ENCODE data around the gene AKAP13. TPM values are rescaled to one million over a fixed set of nuclear protein-coding genes. Genes with fewer than 3 reads are reported as not detected.

AKAP13 gene
- polyA plus RNA-seq, 2 donors = 27.6 to 35.7 TPM

GRCh38 chr15:85555875-85556617 lies 175.6 kb downstream of the AKAP13 start:
- 83 to 85% methylated on average over 5 of the region's 5 CpGs for whole genome bisulfite sequencing, 2 donors
- H3K4me3 ChIP-seq (ENCODE audit: low read depth in 1 of 2, low read length in 2 of 2) = no peak overlapping the region
- H3K9me3 ChIP-seq (ENCODE audit: control insufficient read depth in 2 of 2, insufficient read depth in 1 of 2, low read depth in 1 of 2, low read length in 1 of 2) = no peaks in the 10 kb centered on the region
- peaks cover 0 to 4% of the 10 kb centered on the region in 2 donors for H3K36me3 ChIP-seq (ENCODE audit: control insufficient read depth in 2 of 2, insufficient read depth in 2 of 2, low read length in 1 of 2)
- H3K27ac ChIP-seq (ENCODE audit: low read depth in 2 of 2, low read length in 1 of 2) = no peak overlapping the region
- no peaks in the 10 kb centered on the region for H3K27me3 ChIP-seq (ENCODE audit: control insufficient read depth in 1 of 2, insufficient read depth in 2 of 2, low read length in 2 of 2)
- no peaks in the 10 kb centered on the region for H3K4me1 ChIP-seq (ENCODE audit: control insufficient read depth in 2 of 2, insufficient read depth in 2 of 2, low read length in 1 of 2)

DNA sequence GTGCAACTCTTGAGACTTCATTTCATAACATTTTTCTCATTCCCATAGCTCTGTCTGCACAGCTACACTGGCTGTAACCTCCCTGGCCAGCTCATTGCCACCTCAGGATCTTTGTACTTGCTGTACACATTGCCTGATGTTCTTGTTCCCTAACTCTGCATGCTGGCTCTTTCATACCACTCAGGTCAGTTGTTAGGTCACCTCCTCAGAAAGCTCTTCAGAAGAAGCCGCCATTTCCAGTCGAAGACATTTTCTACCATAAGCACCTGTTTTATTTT lies 176.2 kb downstream of the AKAP13 start:
- H3K27ac ChIP-seq (ENCODE audit: low read depth in 2 of 2, low read length in 1 of 2) = no peak overlapping the region
- WGBS, 2 donors = 93 to 99% methylated on average over 2 of the region's 2 CpGs
- H3K4me1 ChIP-seq (ENCODE audit: control insufficient read depth in 2 of 2, insufficient read depth in 2 of 2, low read length in 1 of 2) = no peaks in the 10 kb centered on the region
- H3K4me3 ChIP-seq (ENCODE audit: low read depth in 1 of 2, low read length in 2 of 2) = no peak overlapping the region
- H3K36me3 ChIP-seq (ENCODE audit: control insufficient read depth in 2 of 2, insufficient read depth in 2 of 2, low read length in 1 of 2) = peaks cover 0 to 4% of the 10 kb centered on the region in 2 donors
- no peaks in the 10 kb centered on the region for H3K27me3 ChIP-seq (ENCODE audit: control insufficient read depth in 1 of 2, insufficient read depth in 2 of 2, low read length in 2 of 2)
- H3K9me3 ChIP-seq (ENCODE audit: control insufficient read depth in 2 of 2, insufficient read depth in 1 of 2, low read depth in 1 of 2, low read length in 1 of 2) = no peaks in the 10 kb centered on the region

DNA sequence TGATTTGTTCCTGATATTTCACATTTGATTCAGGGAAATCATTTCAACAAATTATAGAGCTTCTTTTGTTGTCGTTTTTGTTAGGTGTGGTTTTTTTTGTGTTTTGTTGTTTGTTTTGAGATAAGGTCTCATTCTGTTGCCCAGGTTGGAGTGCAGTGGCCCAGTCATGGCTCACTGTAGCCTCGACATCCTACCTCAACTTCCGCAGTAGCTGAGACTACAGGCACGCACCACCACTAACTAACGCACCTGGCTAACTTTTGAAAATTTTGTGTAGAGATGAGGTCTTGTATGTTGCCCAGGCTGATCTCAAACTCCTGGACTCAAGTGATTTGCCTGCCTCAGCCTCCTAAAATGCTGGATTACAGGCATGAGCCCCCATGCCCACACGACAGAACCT lies 177.0 kb downstream of the AKAP13 start:
- Histone ChIP-seq H3K4me1 (ENCODE audit: control insufficient read depth in 2 of 2, insufficient read depth in 2 of 2, low read length in 1 of 2) (no peaks in the 10 kb centered on the region), H3K9me3 (ENCODE audit: control insufficient read depth in 2 of 2, insufficient read depth in 1 of 2, low read depth in 1 of 2, low read length in 1 of 2) (no peaks in the 10 kb centered on the region), H3K27me3 (ENCODE audit: control insufficient read depth in 1 of 2, insufficient read depth in 2 of 2, low read length in 2 of 2) (no peaks in the 10 kb centered on the region), H3K27ac (ENCODE audit: low read depth in 2 of 2, low read length in 1 of 2) (no peak overlapping the region), H3K4me3 (ENCODE audit: low read depth in 1 of 2, low read length in 2 of 2) (no peak overlapping the region), H3K36me3 (ENCODE audit: control insufficient read depth in 2 of 2, insufficient read depth in 2 of 2, low read length in 1 of 2) (peaks cover 0 to 4% of the 10 kb centered on the region in 2 donors)
- WGBS, 2 donors = 76 to 93% methylated on average over 6 of the region's 6 CpGs

DNA sequence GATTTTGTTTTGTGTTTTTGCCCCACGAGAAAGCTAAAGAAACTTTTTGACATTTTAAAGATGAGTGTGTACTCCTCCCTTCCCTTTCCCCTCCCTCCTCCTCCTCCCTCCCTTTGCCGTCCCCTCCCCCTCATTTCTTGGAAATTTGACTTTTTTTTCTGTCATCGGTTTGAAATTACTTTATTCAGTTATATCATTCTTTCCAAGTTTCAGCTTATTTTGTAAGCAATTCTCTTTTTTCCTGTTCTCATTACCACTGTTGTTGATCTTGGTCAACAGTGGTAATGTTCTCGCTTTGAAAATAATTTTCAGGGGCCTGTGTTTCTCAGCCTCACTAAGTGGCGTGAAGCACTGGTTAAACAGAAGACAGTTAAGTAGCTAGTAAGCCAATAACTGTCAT lies 178.4 kb downstream of the AKAP13 start:
- Histone ChIP-seq H3K4me3 (ENCODE audit: low read depth in 1 of 2, low read length in 2 of 2) (no peak overlapping the region), H3K36me3 (ENCODE audit: control insufficient read depth in 2 of 2, insufficient read depth in 2 of 2, low read length in 1 of 2) (peaks cover 0 to 2% of the 10 kb centered on the region in 2 donors), H3K4me1 (ENCODE audit: control insufficient read depth in 2 of 2, insufficient read depth in 2 of 2, low read length in 1 of 2) (no peaks in the 10 kb centered on the region), H3K9me3 (ENCODE audit: control insufficient read depth in 2 of 2, insufficient read depth in 1 of 2, low read depth in 1 of 2, low read length in 1 of 2) (no peaks in the 10 kb centered on the region), H3K27me3 (ENCODE audit: control insufficient read depth in 1 of 2, insufficient read depth in 2 of 2, low read length in 2 of 2) (no peaks in the 10 kb centered on the region), H3K27ac (ENCODE audit: low read depth in 2 of 2, low read length in 1 of 2) (no peak overlapping the region)
- WGBS, 2 donors = 62 to 67% methylated on average over 5 of the region's 5 CpGs

DNA sequence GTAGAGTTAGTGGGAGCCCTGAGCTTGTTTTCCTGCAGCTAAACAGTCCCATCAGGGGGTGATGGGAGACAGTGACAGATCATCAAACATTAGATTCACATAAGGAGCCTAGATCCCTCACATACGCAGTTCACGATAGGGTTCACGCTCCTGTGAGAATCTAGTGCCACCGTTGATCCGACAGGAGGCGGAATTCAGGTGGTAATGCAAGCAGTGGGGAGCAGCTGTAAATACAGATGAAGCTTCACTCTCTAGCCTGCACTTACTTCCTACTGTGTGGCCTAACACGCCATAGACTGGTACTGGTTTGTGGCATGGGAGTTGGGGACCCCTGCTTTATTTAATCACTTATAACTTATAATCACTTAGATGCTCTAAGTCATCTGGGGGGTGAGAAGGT lies 179.1 kb downstream of the AKAP13 start:
- Histone ChIP-seq H3K4me1 (ENCODE audit: control insufficient read depth in 2 of 2, insufficient read depth in 2 of 2, low read length in 1 of 2) (no peaks in the 10 kb centered on the region), H3K4me3 (ENCODE audit: low read depth in 1 of 2, low read length in 2 of 2) (no peak overlapping the region), H3K9me3 (ENCODE audit: control insufficient read depth in 2 of 2, insufficient read depth in 1 of 2, low read depth in 1 of 2, low read length in 1 of 2) (no peaks in the 10 kb centered on the region), H3K27ac (ENCODE audit: low read depth in 2 of 2, low read length in 1 of 2) (peak overlapping the region in 1 of 2 donors; percentile 13), H3K36me3 (ENCODE audit: control insufficient read depth in 2 of 2, insufficient read depth in 2 of 2, low read length in 1 of 2) (peaks cover 0 to 2% of the 10 kb centered on the region in 2 donors), H3K27me3 (ENCODE audit: control insufficient read depth in 1 of 2, insufficient read depth in 2 of 2, low read length in 2 of 2) (no peaks in the 10 kb centered on the region)
- 88 to 92% methylated on average over 7 of the region's 7 CpGs for WGBS, 2 donors

DNA sequence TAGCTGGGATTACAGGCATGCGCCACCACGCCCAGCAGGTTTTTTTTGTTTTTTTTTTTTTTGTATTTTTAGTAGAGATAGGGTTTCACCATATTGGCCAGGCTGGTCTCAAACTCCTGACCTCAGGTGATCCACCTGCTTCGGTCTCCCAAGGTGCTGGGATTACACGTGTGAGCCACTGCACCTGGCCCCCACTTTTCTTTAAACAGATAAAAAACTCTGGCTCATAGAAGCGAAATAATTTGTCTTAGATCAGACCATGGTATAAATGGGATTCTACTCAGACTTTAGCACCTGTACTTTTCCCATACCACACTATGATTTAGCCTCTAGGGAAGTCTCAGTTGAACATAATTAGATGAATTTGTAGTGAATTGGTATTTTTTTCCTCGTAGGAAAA lies 182.4 kb downstream of the AKAP13 start:
- H3K27me3 ChIP-seq (ENCODE audit: control insufficient read depth in 1 of 2, insufficient read depth in 2 of 2, low read length in 2 of 2) = no peaks in the 10 kb centered on the region
- 86 to 95% methylated on average over 6 of the region's 6 CpGs for WGBS, 2 donors
- H3K9me3 ChIP-seq (ENCODE audit: control insufficient read depth in 2 of 2, insufficient read depth in 1 of 2, low read depth in 1 of 2, low read length in 1 of 2) = no peaks in the 10 kb centered on the region
- no peaks in the 10 kb centered on the region for H3K4me1 ChIP-seq (ENCODE audit: control insufficient read depth in 2 of 2, insufficient read depth in 2 of 2, low read length in 1 of 2)
- H3K36me3 ChIP-seq (ENCODE audit: control insufficient read depth in 2 of 2, insufficient read depth in 2 of 2, low read length in 1 of 2) = no peaks in the 10 kb centered on the region
- H3K27ac ChIP-seq (ENCODE audit: low read depth in 2 of 2, low read length in 1 of 2) = no peak overlapping the region
- H3K4me3 ChIP-seq (ENCODE audit: low read depth in 1 of 2, low read length in 2 of 2) = no peak overlapping the region

GRCh38 chr15:85563328-85563727 lies 182.9 kb downstream of the AKAP13 start:
- H3K4me3 ChIP-seq (ENCODE audit: low read depth in 1 of 2, low read length in 2 of 2) = no peak overlapping the region
- no peaks in the 10 kb centered on the region for H3K27me3 ChIP-seq (ENCODE audit: control insufficient read depth in 1 of 2, insufficient read depth in 2 of 2, low read length in 2 of 2)
- no peak overlapping the region for H3K27ac ChIP-seq (ENCODE audit: low read depth in 2 of 2, low read length in 1 of 2)
- no peaks in the 10 kb centered on the region for H3K36me3 ChIP-seq (ENCODE audit: control insufficient read depth in 2 of 2, insufficient read depth in 2 of 2, low read length in 1 of 2)
- H3K4me1 ChIP-seq (ENCODE audit: control insufficient read depth in 2 of 2, insufficient read depth in 2 of 2, low read length in 1 of 2) = no peaks in the 10 kb centered on the region
- 61 to 82% methylated on average over 3 of the region's 3 CpGs for WGBS, 2 donors
- H3K9me3 ChIP-seq (ENCODE audit: control insufficient read depth in 2 of 2, insufficient read depth in 1 of 2, low read depth in 1 of 2, low read length in 1 of 2) = no peaks in the 10 kb centered on the region

- no peak overlapping the region for H3K27ac ChIP-seq (ENCODE audit: low read depth in 2 of 2, low read length in 1 of 2)
- 66 to 97% methylated on average over 1 of the region's 1 CpG for WGBS, 2 donors
- no peaks in the 10 kb centered on the region for H3K36me3 ChIP-seq (ENCODE audit: control insufficient read depth in 2 of 2, insufficient read depth in 2 of 2, low read length in 1 of 2)
- no peaks in the 10 kb centered on the region for H3K9me3 ChIP-seq (ENCODE audit: control insufficient read depth in 2 of 2, insufficient read depth in 1 of 2, low read depth in 1 of 2, low read length in 1 of 2)
- no peaks in the 10 kb centered on the region for H3K4me1 ChIP-seq (ENCODE audit: control insufficient read depth in 2 of 2, insufficient read depth in 2 of 2, low read length in 1 of 2)
- no peak overlapping the region for H3K4me3 ChIP-seq (ENCODE audit: low read depth in 1 of 2, low read length in 2 of 2)
- no peaks in the 10 kb centered on the region for H3K27me3 ChIP-seq (ENCODE audit: control insufficient read depth in 1 of 2, insufficient read depth in 2 of 2, low read length in 2 of 2)
Measured at GRCh38 chr15:85563731-85564130, 183.3 kb downstream of the AKAP13 start.

GRCh38 chr15:85564686-85565085 lies 184.3 kb downstream of the AKAP13 start:
- Histone ChIP-seq H3K4me3 (ENCODE audit: low read depth in 1 of 2, low read length in 2 of 2) (no peak overlapping the region), H3K36me3 (ENCODE audit: control insufficient read depth in 2 of 2, insufficient read depth in 2 of 2, low read length in 1 of 2) (no peaks in the 10 kb centered on the region), H3K4me1 (ENCODE audit: control insufficient read depth in 2 of 2, insufficient read depth in 2 of 2, low read length in 1 of 2) (no peaks in the 10 kb centered on the region), H3K27me3 (ENCODE audit: control insufficient read depth in 1 of 2, insufficient read depth in 2 of 2, low read length in 2 of 2) (no peaks in the 10 kb centered on the region), H3K27ac (ENCODE audit: low read depth in 2 of 2, low read length in 1 of 2) (no peak overlapping the region), H3K9me3 (ENCODE audit: control insufficient read depth in 2 of 2, insufficient read depth in 1 of 2, low read depth in 1 of 2, low read length in 1 of 2) (no peaks in the 10 kb centered on the region)
- WGBS, 2 donors = 50% methylated on average over 2 of the region's 2 CpGs

DNA sequence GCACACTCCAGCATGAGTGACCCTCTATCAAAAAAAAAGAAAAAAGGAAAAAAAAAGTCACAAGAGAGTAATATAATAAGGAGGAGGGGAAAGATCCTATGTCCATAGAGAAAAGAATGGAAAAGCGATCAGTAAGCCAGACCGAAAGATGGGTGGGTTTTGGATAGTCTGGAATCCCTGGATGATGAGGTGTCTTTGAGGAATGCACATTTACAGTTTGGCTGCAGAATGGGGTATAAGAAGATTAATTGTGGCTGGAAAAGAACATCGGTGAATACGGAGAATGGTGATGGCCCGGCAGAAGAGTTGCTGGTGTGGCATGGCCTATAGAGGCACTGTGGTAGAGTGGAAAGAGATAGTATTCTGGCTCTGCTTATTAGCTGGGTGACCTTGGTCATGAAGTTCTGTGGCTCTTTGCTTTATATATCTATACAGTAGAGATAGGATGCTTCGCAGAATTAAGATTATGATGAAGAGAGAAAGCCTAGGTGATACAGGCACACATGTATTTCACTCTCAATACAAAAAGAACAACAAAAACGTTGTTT lies 187.9 kb downstream of the AKAP13 start:
- 90 to 92% methylated on average over 7 of the region's 7 CpGs for WGBS, 2 donors
- H3K4me1 ChIP-seq (ENCODE audit: control insufficient read depth in 2 of 2, insufficient read depth in 2 of 2, low read length in 1 of 2) = no peaks in the 10 kb centered on the region

More for the DNA sequence above, 187.9 kb downstream of the AKAP13 start:
- Histone ChIP-seq H3K27me3 (ENCODE audit: control insufficient read depth in 1 of 2, insufficient read depth in 2 of 2, low read length in 2 of 2) (no peaks in the 10 kb centered on the region), H3K27ac (ENCODE audit: low read depth in 2 of 2, low read length in 1 of 2) (no peak overlapping the region), H3K9me3 (ENCODE audit: control insufficient read depth in 2 of 2, insufficient read depth in 1 of 2, low read depth in 1 of 2, low read length in 1 of 2) (no peaks in the 10 kb centered on the region), H3K4me3 (ENCODE audit: low read depth in 1 of 2, low read length in 2 of 2) (no peak overlapping the region), H3K36me3 (ENCODE audit: control insufficient read depth in 2 of 2, insufficient read depth in 2 of 2, low read length in 1 of 2) (no peaks in the 10 kb centered on the region)

Measured in esophagus (tissue), 2 donors.